NCI-H2196 (cell line): ENCODE results near the gene CNBP.
"Not testable (repeated sequence)": the region's sequence is repeated elsewhere in the genome, so short reads cannot be mapped to it uniquely, and the experiment has no call there.

Source experiments
- DNase-seq: peaks from one replicate; lab custom pipeline; 2025; ENCODE audit not compliant: unreplicated experiment; lab: John Stamatoyannopoulos, UW

CNBP gene

DNA sequence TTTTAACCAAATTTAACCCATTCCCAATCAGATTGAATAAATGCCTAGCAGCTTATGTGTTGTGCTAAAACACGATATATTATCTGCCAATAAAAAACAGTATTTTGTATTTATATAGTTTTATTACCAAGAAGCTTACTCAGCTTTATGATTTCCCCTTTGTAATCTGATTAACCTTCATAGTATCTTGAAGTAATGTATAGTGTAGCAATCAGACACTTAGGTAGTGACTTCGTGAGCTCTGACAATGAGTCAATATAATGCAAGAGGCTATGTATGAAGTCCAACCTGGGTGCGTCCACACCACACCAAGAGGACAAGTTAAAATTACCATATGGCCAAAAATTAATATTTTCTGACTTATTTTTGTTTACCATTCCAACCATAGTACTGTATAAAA, 2.1 kb upstream of the CNBP start:
- no peak for DNase-seq

DNA sequence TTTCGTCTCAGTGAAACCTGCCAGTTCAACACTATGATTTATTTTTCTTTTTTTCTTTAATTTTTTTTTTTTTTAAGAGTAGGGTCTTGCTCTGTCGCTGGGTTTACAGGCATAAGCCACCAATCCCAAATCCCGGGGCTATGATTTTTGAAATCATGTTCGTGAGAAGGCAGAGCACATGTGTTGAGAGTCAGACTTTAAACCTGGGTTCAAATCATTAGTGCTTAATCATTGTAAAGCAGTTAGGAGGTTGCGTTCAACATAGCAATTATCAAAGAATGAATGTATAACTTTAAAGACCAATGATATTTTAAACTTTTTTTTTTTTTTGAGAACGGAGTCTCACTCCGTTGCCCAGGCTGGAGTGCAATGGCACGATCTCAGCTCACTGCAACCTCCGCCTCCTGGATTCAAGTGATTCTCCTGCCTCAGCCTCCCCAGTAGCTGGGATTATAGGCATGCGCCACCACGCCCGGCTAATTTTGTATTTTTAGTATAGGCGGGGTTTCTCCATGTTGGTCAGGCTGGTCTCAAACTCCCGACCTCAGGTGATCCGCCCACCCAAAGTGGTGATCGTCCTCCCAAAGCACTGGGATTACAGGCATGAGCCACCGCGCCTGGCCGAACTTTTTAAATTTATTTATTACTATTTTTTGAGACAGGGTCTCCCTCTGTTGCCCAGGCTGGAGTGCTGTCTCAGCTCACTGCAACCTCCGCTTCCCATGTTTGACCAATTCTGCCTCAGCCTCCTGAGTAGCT, 1.3 kb upstream of the CNBP start:
- DNase-seq: not testable (repeated sequence)

- no peak for DNase-seq
Measured at GRCh38 chr3:129184396-129184657, 631 bp upstream of the CNBP start.

DNA sequence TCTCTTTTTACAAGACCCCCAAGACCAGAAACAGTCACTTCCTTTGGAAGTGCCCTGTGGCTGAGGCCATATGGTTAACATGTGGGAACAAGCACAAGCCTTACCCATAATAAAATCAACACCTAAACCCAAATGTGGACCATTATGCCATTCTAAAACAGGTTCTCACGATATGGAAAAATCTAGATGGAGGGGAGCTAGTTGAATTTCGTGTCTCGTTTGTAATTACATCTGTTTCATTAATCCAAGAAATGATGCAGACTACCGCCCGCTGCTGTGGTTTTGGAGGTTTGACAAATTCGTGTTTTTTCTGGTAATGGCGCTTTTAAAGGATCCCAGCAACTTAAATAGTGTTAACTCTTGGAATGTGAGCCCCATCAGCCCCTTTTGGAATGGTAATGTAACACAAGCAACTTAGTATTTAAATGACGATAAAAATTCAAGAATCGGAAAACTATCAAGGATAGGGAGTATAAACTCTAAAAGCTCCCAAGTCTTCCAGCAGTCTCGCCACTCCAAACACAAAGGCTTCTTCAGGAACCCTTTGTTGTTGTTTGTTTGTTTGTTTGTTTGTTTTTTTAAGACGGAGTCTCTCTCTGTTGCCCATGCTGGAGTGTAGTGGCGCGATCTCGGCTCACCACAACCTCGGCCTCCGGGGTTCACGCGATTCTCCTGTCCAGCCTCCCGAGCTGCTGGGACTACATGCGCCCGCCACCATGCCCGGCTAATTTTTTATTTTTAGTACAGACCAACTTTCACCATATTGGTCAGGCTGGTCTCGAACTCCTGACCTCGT, 1.1 kb downstream of the CNBP start:
- DNase-seq: no peak

GRCh38 chr3:129181819-129182218, 1.9 kb downstream of the CNBP start:
- no peak for DNase-seq

DNA sequence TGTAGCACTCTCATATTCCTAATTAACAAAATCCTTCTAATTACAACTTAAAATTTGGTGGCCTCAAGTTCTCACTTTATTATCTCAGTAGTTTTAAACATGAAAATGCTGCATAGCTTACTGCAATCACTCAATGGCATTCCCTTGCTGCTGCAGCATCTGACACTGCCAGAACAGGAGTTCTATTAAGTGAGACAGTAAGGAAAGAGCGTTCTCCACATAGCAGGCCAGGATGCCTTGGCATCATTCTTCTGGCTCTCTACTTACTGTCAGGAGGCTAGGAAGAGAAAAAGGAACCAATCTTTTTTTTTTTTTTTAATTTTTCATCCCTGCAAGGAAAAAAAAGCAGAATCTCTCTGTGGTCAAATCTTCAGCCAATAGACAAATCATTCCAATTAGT, 3.2 kb downstream of the CNBP start:
- no peak for DNase-seq

- DNase-seq: no peak
Measured at GRCh38 chr3:129176051-129176450, 7.6 kb downstream of the CNBP start.

DNA sequence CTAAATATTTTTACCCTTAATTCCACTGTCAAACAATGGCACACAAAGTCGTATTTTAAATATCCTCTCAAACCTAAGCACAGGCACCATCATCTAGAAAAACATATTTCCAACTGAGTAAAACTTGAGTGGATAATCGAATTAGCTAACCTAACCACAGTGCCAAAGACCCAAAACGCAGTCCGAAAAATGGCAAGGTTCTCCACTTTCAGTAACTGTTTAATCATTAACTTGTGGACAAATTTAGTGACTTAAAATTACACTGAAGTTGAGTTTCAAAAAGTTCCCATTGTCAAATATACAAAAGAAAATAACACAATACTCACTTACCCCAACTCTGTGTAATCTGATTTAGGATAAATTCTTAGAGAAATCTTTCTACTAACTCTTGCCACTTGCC, 10.0 kb downstream of the CNBP start:
- no peak for DNase-seq

- no peak for DNase-seq
Measured at GRCh38 chr3:129173206-129173605, 10.5 kb downstream of the CNBP start.

DNA sequence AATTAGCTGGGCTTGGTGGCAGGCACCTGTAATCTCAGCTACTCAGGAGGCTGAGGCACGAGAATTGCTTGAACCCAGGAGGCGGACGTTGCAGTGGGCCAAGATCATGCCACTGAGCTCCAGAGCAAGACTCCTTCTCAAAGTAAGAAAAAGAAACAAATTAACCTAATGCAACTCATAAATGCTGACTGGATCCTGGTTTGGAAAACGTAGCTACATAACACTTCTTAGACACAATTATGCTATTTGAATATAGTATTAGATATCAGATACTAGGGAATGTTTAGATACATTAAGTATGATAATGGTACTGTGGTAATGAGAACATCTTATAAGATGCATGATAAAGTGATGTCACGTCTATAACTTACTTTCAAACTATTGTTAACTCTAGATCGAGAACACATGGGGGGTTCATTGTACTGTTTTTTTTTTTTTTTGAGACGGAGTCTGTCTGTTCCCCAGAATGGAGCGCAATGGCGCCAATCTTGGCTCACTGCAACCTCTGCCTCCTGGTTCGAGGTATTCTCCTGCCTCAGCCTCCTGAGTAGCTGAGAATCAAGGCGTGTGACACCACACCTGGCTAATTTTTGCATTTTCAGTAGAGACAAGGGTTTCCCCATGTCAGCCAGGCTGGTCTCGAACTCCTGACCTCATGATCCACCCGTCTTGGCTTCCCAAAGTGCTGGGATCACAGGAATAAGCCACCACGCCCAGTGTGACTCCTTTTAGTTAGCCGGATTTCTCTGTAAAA, 16.9 kb downstream of the CNBP start:
- DNase-seq: no peak

GRCh38 chr3:129165594-129165993, 18.1 kb downstream of the CNBP start:
- DNase-seq: not testable (repeated sequence)

GRCh38 chr3:129164500-129164899, 19.2 kb downstream of the CNBP start:
- DNase-seq: no peak

DNA sequence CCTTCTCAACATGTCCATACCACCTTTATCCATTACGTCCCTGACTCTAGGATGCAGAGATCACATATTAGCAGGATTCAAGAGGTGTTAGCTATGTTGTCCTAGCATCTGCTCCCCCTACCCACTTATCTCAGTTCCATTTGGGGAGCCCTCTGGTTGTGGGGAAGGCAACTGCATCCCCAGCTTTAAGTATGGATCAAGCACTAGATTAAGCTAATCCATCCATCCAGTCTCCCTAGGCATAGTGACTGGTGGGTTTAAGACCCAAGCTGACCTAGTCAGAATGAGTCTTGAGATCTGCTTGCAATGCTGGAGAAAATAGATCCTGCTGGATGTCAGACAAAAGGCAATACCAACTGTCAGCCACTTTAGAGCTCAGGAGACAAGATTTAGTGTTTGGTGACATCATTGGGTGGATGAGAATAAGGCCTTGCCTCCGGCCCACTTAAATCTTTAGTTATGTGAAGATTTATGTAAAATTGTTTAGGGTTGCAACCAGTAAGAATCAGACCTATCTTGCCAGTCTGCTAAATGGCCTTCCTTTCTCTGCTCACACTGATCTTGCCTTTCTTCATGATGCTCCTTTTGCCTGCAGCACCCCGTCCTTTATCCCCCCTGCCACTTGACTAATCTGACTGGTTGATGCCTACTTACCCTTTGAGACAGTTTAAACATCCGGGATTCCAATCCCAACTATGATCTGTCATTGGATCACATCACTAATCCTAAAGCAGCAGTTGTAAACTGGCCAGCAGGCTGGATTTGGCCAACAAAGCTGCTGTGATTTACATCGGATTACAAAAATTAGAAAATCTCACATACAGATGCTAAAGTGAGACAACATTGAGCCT, 20.7 kb downstream of the CNBP start:
- no peak for DNase-seq

- no peak for DNase-seq
Measured at GRCh38 chr3:129161860-129162271, 21.8 kb downstream of the CNBP start.

DNA sequence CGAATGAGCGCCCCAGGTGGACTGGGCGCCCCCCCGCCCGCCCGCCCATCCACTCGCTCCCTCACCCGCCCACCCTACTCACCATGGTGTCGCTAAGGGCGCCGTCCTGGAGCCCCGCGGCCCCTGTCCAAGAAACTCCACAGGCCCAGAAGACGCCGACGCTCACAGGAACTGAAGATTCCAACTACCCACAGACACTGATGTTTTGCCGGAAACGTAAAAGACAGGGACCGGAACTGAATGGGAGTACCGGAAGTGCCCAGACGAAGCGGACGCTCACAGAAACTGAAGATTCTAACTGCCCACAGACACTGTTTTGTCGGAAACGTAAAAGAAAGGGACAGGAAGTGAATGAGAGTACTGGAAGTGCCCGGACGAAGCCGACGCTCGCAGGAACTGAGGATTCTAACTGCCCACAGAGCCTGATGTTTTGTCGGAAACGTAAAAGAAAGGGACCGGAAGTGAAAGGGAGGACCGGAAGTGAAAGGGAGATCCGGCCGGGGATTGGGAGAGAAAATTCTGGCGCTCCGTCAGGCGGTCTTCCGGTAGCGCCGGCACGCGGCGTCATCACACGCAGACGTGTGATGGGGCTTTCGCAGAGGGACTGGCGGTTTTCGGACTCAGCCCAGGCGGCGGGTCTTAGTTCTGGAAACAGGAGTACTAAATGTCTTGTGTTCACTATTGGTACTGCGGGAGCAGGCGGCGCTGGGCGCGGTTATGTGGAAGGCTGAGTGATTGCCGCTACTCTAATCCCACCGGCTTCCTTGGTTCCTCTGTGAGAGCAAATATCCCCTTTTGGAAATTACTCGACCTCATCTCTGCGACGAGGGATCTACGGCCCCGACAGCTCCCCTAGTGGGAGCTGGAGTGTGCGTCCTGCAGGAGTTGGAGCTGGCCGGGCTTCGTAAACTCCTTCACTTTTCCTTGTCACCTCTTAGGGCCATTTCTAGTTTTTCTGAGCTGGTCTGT, 22.5 kb downstream of the CNBP start, which contains the start of gene ISY1:
ISY1 (minus strand) TSS at position 173 of the 969 bp plus-strand sequence; CDS start at position 85, 88 bp downstream.
- peak; percentile 98 for DNase-seq

GRCh38 chr3:129144786-129145185, 38.9 kb downstream of the CNBP start:
- no peak for DNase-seq

DNA sequence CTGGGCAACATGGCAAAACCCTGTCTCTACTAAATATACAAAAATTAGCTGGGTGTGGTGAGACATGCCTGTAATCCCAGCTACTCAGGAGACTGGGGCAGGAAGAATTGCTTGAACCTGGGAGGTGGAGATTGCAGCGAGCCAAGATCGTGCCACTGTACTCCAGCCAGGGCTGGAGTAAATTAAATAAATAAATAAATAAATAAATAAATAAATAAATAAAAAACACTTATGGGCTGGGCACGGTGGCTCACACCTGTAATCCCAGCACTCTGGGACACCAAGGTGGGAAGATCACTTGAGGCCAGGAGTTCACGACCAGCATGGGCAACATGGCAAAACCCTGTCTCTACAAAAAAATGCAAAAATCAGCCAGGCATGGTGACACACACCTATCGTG, 42.7 kb downstream of the CNBP start:
- not testable (repeated sequence) for DNase-seq

GRCh38 chr3:129139911-129140310, 43.8 kb downstream of the CNBP start:
- no peak for DNase-seq

- not testable (repeated sequence) for DNase-seq
Measured at GRCh38 chr3:129136275-129136674, 47.4 kb downstream of the CNBP start.
